Tibial nerve (tissue), 4 donors: Measurements from ENCODE around the gene REN. TPM values are rescaled to one million over a fixed set of nuclear protein-coding genes. Genes with fewer than 3 reads are reported as not detected.

ENCODE experiments used
- DNase-seq, 2 donors: peaks; one replicate each; pipeline ENCODE4 v3.0.0-alpha.2; 2019; ENCODE audit warnings: low spot score in 2 of 2
- H3K27ac ChIP-seq, 4 donors: fragments of 200-600 bp; sonication (generic) in 3 of 4; one replicate each; pipeline ENCODE4 v1.5.1; 2017 to 2019; ENCODE audit warnings: mild to moderate bottlenecking in 1 of 4
- H3K27me3 ChIP-seq, 2 donors: fragments of 200-600 bp; sonication (generic) in 1 of 2; one replicate each; pipeline versions ENCODE4 v1.5.1 to v1.6.0; 2017 to 2019
- H3K36me3 ChIP-seq, 3 donors: fragments of 200-600 bp; sonication (generic); one replicate each; pipeline ENCODE4 v1.5.1; 2018 to 2019
- H3K4me1 ChIP-seq, 4 donors: fragments of 200-600 bp; sonication (generic) in 3 of 4; one replicate each; pipeline ENCODE4 v1.5.1; 2017 to 2019
- H3K4me3 ChIP-seq, 4 donors: fragments of 200-600 bp; sonication (generic) in 3 of 4; one replicate each; pipeline ENCODE4 v1.5.1; 2017 to 2019; ENCODE audit warnings: mild to moderate bottlenecking in 1 of 4, moderate library complexity in 1 of 4
- H3K9me3 ChIP-seq, 4 donors: fragments of 200-600 bp; sonication (generic) in 3 of 4; one replicate each; pipeline ENCODE4 v1.5.1; 2017 to 2019
- CTCF ChIP-seq, 5 experiments: fragments of 200-600 bp in 3 of 5; fragments of 450-650 bp in 2 of 5; sonication (generic) in 3 of 5; IDR thresholded peaks; one replicate each; pipeline ENCODE4 v1.5.1; 2016 to 2019; ENCODE audit warnings: antibody characterized with exemption in 5 of 5, mild to moderate bottlenecking in 3 of 5, moderate library complexity in 2 of 5
- EP300 ChIP-seq, 2 donors: sonication (generic); formaldehyde crosslinking; IDR thresholded peaks; one replicate each; pipeline ENCODE4 v1.6.1; 2017; ENCODE audit warnings: antibody characterized with exemption in 2 of 2, mild to moderate bottlenecking in 1 of 2
- POLR2A ChIP-seq, 2 donors: fragments of 450-650 bp; IDR thresholded peaks; one replicate each; pipeline ENCODE4 v1.6.1; 2017; ENCODE audit warnings: antibody characterized with exemption in 2 of 2, mild to moderate bottlenecking in 2 of 2, moderate library complexity in 2 of 2
- WGBS, 2 donors: methylation state at CpG; one replicate each; pipeline ENCODE4 v1.1.5; 2018; 5-methylcytosine and 5-hydroxymethylcytosine counted together
- total RNA-seq, 4 donors: library from RNA; depleted of rRNA; stranded (reverse); fragments of >200 nt; gene quantifications; one replicate each; pipeline ENCODE4 v1.1.0, GENCODE V29; 2016

The REN gene
- total RNA-seq, 4 donors from 2014 or later, result not detected

- no peak for DNase-seq
- TF ChIP-seq POLR2A (IDR thresholded peaks at IDR 0.05) (no peak), EP300 (IDR thresholded peaks at IDR 0.05) (no peak), CTCF (IDR thresholded peaks at IDR 0.05) (no peak)
- H3K4me3 ChIP-seq, result no peak overlapping the region
- H3K9me3 ChIP-seq, result peaks cover 0 to 10% (median 2%) of the 10 kb centered on the region in 4 donors
- H3K27ac ChIP-seq, result no peak overlapping the region
- WGBS, 2 donors, result 67 to 77% methylated on average over 3 of the region's 3 CpGs
- H3K27me3 ChIP-seq, result peaks cover 0 to 30% of the 10 kb centered on the region in 2 donors
- no peaks in the 10 kb centered on the region for H3K36me3 ChIP-seq
- no peaks in the 10 kb centered on the region for H3K4me1 ChIP-seq
Observed at GRCh38 chr1:204174958-204175357, 8.8 kb upstream of the REN start.

GRCh38 chr1:204172404-204173029 lies 6.4 kb upstream of the REN start:
- DNase-seq, result no peak
- Histone ChIP-seq H3K4me3 (no peak overlapping the region), H3K36me3 (no peaks in the 10 kb centered on the region), H3K27ac (no peak overlapping the region), H3K4me1 (no peaks in the 10 kb centered on the region), H3K27me3 (peaks cover 0 to 14% of the 10 kb centered on the region in 2 donors), H3K9me3 (peaks cover 0 to 25% (median 6%) of the 10 kb centered on the region in 4 donors)
- WGBS, 2 donors, result 86 to 95% methylated on average over 2 of the region's 2 CpGs
- TF ChIP-seq EP300 (IDR thresholded peaks at IDR 0.05) (no peak), CTCF (IDR thresholded peaks at IDR 0.05) (no peak), POLR2A (IDR thresholded peaks at IDR 0.05) (no peak)

- no peak for DNase-seq
- peaks cover 0 to 25% (median 6%) of the 10 kb centered on the region in 4 donors for H3K9me3 ChIP-seq
- H3K4me3 ChIP-seq, result no peak overlapping the region
- no peak overlapping the region for H3K27ac ChIP-seq
- TF ChIP-seq CTCF (IDR thresholded peaks at IDR 0.05), result no peak
- TF ChIP-seq EP300 (IDR thresholded peaks at IDR 0.05), result no peak
- no peak for TF ChIP-seq POLR2A (IDR thresholded peaks at IDR 0.05)
- no peaks in the 10 kb centered on the region for H3K36me3 ChIP-seq
- H3K4me1 ChIP-seq, result no peaks in the 10 kb centered on the region
- H3K27me3 ChIP-seq, result peaks cover 0 to 13% of the 10 kb centered on the region in 2 donors
- 51 to 59% methylated on average over 4 of the region's 4 CpGs for WGBS, 2 donors
Observed at GRCh38 chr1:204171751-204172178, 5.6 kb upstream of the REN start.

GRCh38 chr1:204170494-204171155 lies 4.5 kb upstream of the REN start:
- no peak overlapping the region for H3K4me3 ChIP-seq
- peaks cover 0 to 25% (median 6%) of the 10 kb centered on the region in 4 donors for H3K9me3 ChIP-seq
- no peak for DNase-seq

More at GRCh38 chr1:204170494-204171155, 4.5 kb upstream of the REN start:
- Histone ChIP-seq H3K27ac (no peak overlapping the region), H3K36me3 (no peaks in the 10 kb centered on the region), H3K4me1 (no peaks in the 10 kb centered on the region), H3K27me3 (peaks cover 0 to 15% of the 10 kb centered on the region in 2 donors)
- WGBS, 2 donors, result 93% methylated on average over 3 of the region's 3 CpGs
- TF ChIP-seq POLR2A (IDR thresholded peaks at IDR 0.05), result no peak
- no peak for TF ChIP-seq EP300 (IDR thresholded peaks at IDR 0.05)
- no peak for TF ChIP-seq CTCF (IDR thresholded peaks at IDR 0.05)
